B cell (primary cell): ENCODE results near the gene IQCB1. TPM values are rescaled to one million over a fixed set of nuclear protein-coding genes. Genes with fewer than 3 reads are reported as not detected.

Experiments used
- ATAC-seq: fragments of 200-7000 bp; cut with Tn5 transposase; one replicate; pipeline ENCODE4 v1.10.0; 2021; ENCODE audit warnings: low read depth, mild to moderate bottlenecking, moderate number of reproducible peaks, moderate library complexity
- CTCF ChIA-PET: fragments of 350-600 bp; sonication (Branson Sonifier 250); formaldehyde crosslinking; loops from one replicate; lab custom pipeline; 2021; ENCODE audit warnings: antibody characterized with exemption, inconsistent platforms; lab: Charles Lee
- POLR2A ChIA-PET: fragments of 350-600 bp; sonication (Branson Sonifier 250); formaldehyde crosslinking; loops from one replicate; lab custom pipeline; 2021; ENCODE audit warnings: antibody characterized with exemption; lab: Charles Lee
- DNase-seq: peaks from one replicate; pipeline ENCODE4 v3.0.0; 2013
- H2AFZ ChIP-seq: 2 replicates; pipeline ENCODE4 v1.6.1; 2012; ENCODE audit warnings: mild to moderate bottlenecking, low read depth, low read length; ENCODE audit not compliant: insufficient read depth, poor library complexity, severe bottlenecking
- H3K27ac ChIP-seq, 2 donors: 1 replicate in 1 of 2; 2 replicates in 1 of 2; pipeline ENCODE4 v1.5.1; 2012 to 2013; ENCODE audit warnings: low read length in 2 of 2, mild to moderate bottlenecking in 2 of 2, moderate library complexity in 1 of 2
- H3K27me3 ChIP-seq, 4 experiments: fragments of 200-600 bp in 1 of 4; sonication (generic) in 1 of 4; replicated peaks in 1 of 4; 1 replicate in 2 of 4; 2 replicates in 2 of 4; pipeline versions ENCODE4 v1.6.1 to v1.7.0; 2013 to 2016; ENCODE audit warnings: low read length in 3 of 4, mild to moderate bottlenecking in 2 of 4, mixed read lengths in 1 of 4, moderate library complexity in 1 of 4; ENCODE audit not compliant: insufficient read depth in 4 of 4, control insufficient read depth in 3 of 4; ENCODE audit errors: control extremely low read depth in 1 of 4
- H3K36me3 ChIP-seq, 2 experiments: replicated peaks in 1 of 2; 1 replicate in 1 of 2; 2 replicates in 1 of 2; pipeline versions ENCODE4 v1.6.1 to v1.7.1; 2013; ENCODE audit warnings: low read length in 1 of 2; ENCODE audit not compliant: insufficient read depth in 2 of 2, control insufficient read depth in 1 of 2; ENCODE audit errors: control extremely low read depth in 1 of 2, extremely low read depth in 1 of 2
- H3K4me1 ChIP-seq, 2 donors: fragments of 200-600 bp in 1 of 2; sonication (generic) in 1 of 2; 1 replicate in 1 of 2; 2 replicates in 1 of 2; pipeline versions ENCODE4 v1.5.1 to v1.6.1; 2013 to 2017; ENCODE audit warnings: low read length in 2 of 2; ENCODE audit not compliant: control insufficient read depth in 2 of 2, insufficient read depth in 2 of 2
- H3K4me2 ChIP-seq: replicated peaks from 2 replicates; pipeline ENCODE3; 2012; ENCODE audit warnings: mild to moderate bottlenecking, low read depth, low read length; ENCODE audit not compliant: poor library complexity, severe bottlenecking
- H3K4me3 ChIP-seq, 5 experiments: fragments of 200-600 bp in 1 of 5; sonication (generic) in 1 of 5; 1 replicate in 3 of 5; 2 replicates in 2 of 5; pipeline versions ENCODE4 v1.5.1 to v1.7.0; 2011 to 2016; ENCODE audit warnings: low read length in 4 of 5, mild to moderate bottlenecking in 4 of 5, low read depth in 2 of 5, control low read depth in 1 of 5, moderate library complexity in 1 of 5; ENCODE audit not compliant: insufficient read depth in 1 of 5; ENCODE audit errors: control extremely low read depth in 1 of 5, extremely low read depth in 1 of 5
- H3K79me2 ChIP-seq: fragments of 200-600 bp; sonication (generic); one replicate; pipeline ENCODE4 v1.6.0; 2016; ENCODE audit warnings: low read length; ENCODE audit not compliant: control insufficient read depth, insufficient read depth
- H3K9ac ChIP-seq: fragments of 200-600 bp; sonication (generic); 2 replicates; pipeline ENCODE4 v1.6.1; 2017; ENCODE audit warnings: mild to moderate bottlenecking, low read length, moderate library complexity
- H3K9me3 ChIP-seq, 3 donors: one replicate each; pipeline versions ENCODE4 v1.6.1 to v1.7.1; 2013; ENCODE audit warnings: low read length in 2 of 3; ENCODE audit not compliant: control insufficient read depth in 2 of 3, insufficient read depth in 1 of 3; ENCODE audit errors: control extremely low read depth in 1 of 3
- H4K20me1 ChIP-seq: 2 replicates; pipeline ENCODE4 v1.6.0; 2012; ENCODE audit warnings: mild to moderate bottlenecking, low read length; ENCODE audit not compliant: insufficient read depth, control insufficient read depth, poor library complexity, severe bottlenecking
- H3K27ac Mint-ChIP-seq: one replicate; pipeline ENCODE4 v1.8.0; 2021; ENCODE audit warnings: mixed read lengths
- H3K27me3 Mint-ChIP-seq: one replicate; pipeline ENCODE4 v1.8.0; 2021; ENCODE audit warnings: mixed read lengths
- H3K4me1 Mint-ChIP-seq: one replicate; pipeline ENCODE4 v1.8.0; 2021; ENCODE audit warnings: mixed read lengths
- H3K4me3 Mint-ChIP-seq: one replicate; pipeline ENCODE4 v1.8.0; 2021; ENCODE audit warnings: mixed read lengths
- H3K9me3 Mint-ChIP-seq: one replicate; pipeline ENCODE4 v1.8.0; 2022; ENCODE audit warnings: mixed read lengths; ENCODE audit not compliant: insufficient read depth
- EZH2 ChIP-seq: IDR thresholded peaks from 2 replicates; pipeline ENCODE4 v1.6.1; 2012; ENCODE audit warnings: borderline replicate concordance, low read depth, mild to moderate bottlenecking, moderate library complexity, low read length; ENCODE audit not compliant: insufficient read depth, poor library complexity, severe bottlenecking
- WGBS: methylation state at CpG from one replicate; pipeline ENCODE4 v1.1.5; 2013; ENCODE audit warnings: missing lambda C conversion rate; ENCODE audit not compliant: insufficient coverage; 5-methylcytosine and 5-hydroxymethylcytosine counted together
- intact Hi-C: fragments of 100-400 bp; cut with micrococcal nuclease; formaldehyde crosslinking; loops from one replicate; pipeline ENCODE4 v1.10.0; 2022
- polyA plus RNA-seq: library from polyadenylated mRNA; depleted of rRNA; stranded (reverse); fragments of >200 nt; gene quantifications from 2 replicates; pipeline ENCODE4 v1.2.3, GENCODE V29; 2012
- total RNA-seq, 2 donors: library from RNA; stranded (reverse); fragments of 120-200 nt in 1 of 2; gene quantifications; 1 replicate in 1 of 2; 2 replicates in 1 of 2; pipeline versions ENCODE4 v1.2.3 to v1.2.4, GENCODE V29; 2013 to 2022
- TF ChIP-seq, protein P1 (sequence below): fragments of 200-600 bp; IDR thresholded peaks from one replicate; pipeline ENCODE4 v1.8.0; 2022; ENCODE audit warnings: antibody characterized with exemption, mild to moderate bottlenecking

IQCB1 gene
- total and polyA plus RNA-seq, 2 donors (not counting 1 experiment from before 2014, with no cell fraction given) = 32.0 to 54.6 TPM

DNA sequence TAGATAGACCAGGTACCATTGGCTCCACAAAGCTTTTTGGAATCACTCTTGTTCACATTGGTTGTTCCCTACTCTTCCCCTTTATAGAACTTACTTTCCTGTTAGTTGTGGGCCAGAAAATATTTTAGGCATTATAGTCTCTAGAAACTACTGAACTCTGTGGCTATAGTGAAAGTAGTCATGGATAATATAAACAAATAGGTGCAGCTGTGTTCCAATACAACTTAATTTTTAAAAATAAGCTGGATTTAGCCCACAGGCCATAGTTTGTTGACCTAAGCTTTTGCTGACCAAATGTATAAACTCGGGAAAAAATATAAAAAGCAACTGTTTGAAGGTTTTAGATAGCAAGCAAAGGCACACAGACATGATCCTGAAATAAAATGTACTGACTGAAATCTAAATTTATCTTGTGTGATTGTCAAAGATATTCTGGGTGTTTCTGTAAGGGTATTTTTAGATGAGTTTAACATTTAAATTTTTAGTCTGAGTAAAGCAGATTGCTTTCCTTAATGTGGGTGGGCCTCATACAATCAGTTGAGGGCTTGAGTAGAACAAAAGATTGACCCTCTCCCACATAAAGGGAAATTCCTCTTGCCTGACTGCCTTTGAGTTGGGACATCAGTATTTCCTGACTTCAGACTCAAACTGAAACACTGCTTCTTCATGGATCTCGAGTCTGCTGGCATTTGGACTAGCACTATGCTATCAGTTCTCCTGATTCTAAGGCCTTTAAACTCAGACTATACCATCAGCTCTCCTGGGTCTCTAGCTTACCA, 13.2 kb downstream of the IQCB1 start:
- peaks cover 67% of the 10 kb centered on the region for H3K79me2 ChIP-seq
- H3K9ac ChIP-seq = no peak overlapping the region
- H4K20me1 ChIP-seq = no peaks in the 10 kb centered on the region
- ChIA-PET POLR2A (no interaction called here), CTCF (no interaction called here)
- Mint-ChIP-seq H3K27ac (no peak overlapping the region), H3K27me3 (no peaks in the 10 kb centered on the region), H3K4me3 (no peak overlapping the region), H3K4me1 (peaks cover 37% of the 10 kb centered on the region), H3K9me3 (peaks cover 2% of the 10 kb centered on the region)
- TF ChIP-seq EZH2 = no peak
- TF ChIP-seq, protein P1, sequence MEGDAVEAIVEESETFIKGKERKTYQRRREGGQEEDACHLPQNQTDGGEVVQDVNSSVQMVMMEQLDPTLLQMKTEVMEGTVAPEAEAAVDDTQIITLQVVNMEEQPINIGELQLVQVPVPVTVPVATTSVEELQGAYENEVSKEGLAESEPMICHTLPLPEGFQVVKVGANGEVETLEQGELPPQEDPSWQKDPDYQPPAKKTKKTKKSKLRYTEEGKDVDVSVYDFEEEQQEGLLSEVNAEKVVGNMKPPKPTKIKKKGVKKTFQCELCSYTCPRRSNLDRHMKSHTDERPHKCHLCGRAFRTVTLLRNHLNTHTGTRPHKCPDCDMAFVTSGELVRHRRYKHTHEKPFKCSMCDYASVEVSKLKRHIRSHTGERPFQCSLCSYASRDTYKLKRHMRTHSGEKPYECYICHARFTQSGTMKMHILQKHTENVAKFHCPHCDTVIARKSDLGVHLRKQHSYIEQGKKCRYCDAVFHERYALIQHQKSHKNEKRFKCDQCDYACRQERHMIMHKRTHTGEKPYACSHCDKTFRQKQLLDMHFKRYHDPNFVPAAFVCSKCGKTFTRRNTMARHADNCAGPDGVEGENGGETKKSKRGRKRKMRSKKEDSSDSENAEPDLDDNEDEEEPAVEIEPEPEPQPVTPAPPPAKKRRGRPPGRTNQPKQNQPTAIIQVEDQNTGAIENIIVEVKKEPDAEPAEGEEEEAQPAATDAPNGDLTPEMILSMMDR = no peak
- intact Hi-C loops = no loop called here
- 92% methylated on average over 2 of the region's 2 CpGs for WGBS
- H2AFZ ChIP-seq = no peak overlapping the region
- ATAC-seq (no peak), DNase-seq (no peak)
- no peak overlapping the region for H3K4me3 ChIP-seq
- peaks cover 9 to 13% of the 10 kb centered on the region in 2 donors for H3K4me1 ChIP-seq
- peaks cover 0 to 6% (median 4%) of the 10 kb centered on the region in 3 donors for H3K9me3 ChIP-seq
- no peak overlapping the region for H3K27ac ChIP-seq
- H3K36me3 ChIP-seq = peaks cover 10 to 74% of the 10 kb centered on the region in 2 experiments
- H3K4me2 ChIP-seq = no peak overlapping the region
- no peaks in the 10 kb centered on the region for H3K27me3 ChIP-seq

DNA sequence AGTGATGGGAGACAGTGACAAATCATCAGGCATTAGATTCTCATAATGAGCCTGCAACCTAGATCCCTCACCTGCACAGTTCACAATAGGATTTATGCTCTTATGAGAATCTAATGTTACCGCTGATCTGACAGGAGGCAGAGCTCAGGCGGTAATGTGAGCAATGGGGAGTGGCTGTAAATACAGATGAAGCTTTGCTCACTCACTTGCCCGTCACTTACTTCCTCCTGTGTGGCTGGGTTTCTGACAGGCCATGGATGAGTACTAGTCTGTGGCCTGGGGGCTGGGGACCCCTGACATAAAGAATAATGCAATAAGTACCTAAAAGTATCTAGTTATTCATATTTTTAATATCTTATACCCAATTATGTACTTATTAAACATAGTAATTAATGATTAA, 15.6 kb downstream of the IQCB1 start:
- Histone ChIP-seq H3K4me3 (no peak overlapping the region), H3K79me2 (peaks cover 65% of the 10 kb centered on the region), H3K4me2 (no peak overlapping the region), H3K9me3 (peaks cover 0 to 6% (median 4%) of the 10 kb centered on the region in 3 donors), H3K9ac (no peak overlapping the region), H3K36me3 (peaks cover 4 to 58% of the 10 kb centered on the region in 2 experiments), H3K4me1 (peaks cover 9 to 13% of the 10 kb centered on the region in 2 donors), H2AFZ (no peak overlapping the region), H3K27ac (no peak overlapping the region), H4K20me1 (no peaks in the 10 kb centered on the region), H3K27me3 (no peaks in the 10 kb centered on the region)
- H3K27ac Mint-ChIP-seq = peak overlapping the region; percentile 54
- ATAC-seq (no peak), DNase-seq (no peak)
- CTCF ChIA-PET = no interaction called here
- no CpG with 5 or more reads among the region's 3 CpGs for WGBS
- intact Hi-C loops = loop anchor here (2.0 kb wide), 1 partner anchor 20 kb away; no protein-coding TSS in a partner anchor
- H3K4me3 Mint-ChIP-seq = no peak overlapping the region
- H3K27me3 Mint-ChIP-seq = no peaks in the 10 kb centered on the region
- no peak for TF ChIP-seq EZH2
- TF ChIP-seq, protein P1 = no peak
- peaks cover 2% of the 10 kb centered on the region for H3K9me3 Mint-ChIP-seq
- POLR2A ChIA-PET = no interaction called here
- H3K4me1 Mint-ChIP-seq = peaks cover 51% of the 10 kb centered on the region
